ENCODE results near the gene GP1BA.

GP1BA gene

DNA sequence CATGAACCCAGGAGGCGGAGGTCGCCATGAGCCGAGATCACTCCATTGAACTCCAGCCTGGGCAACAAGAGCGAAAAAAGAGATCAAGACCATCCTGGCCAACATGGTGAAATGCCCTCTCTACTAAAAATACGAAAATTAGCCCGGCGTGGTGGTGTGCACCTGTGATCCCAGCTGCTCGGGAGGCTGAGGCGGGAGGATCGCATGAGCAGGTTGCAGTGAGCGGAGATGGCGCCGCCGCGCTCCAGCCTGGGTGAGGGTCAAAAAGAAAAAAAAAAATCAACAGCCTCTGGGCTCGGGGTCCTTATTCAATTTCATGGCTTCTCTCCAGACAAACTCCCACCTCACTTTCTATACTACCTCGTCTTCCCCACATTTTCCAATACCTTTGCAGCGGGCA, 3.2 kb upstream of the GP1BA start:
- TF ChIP-seq, protein P1, sequence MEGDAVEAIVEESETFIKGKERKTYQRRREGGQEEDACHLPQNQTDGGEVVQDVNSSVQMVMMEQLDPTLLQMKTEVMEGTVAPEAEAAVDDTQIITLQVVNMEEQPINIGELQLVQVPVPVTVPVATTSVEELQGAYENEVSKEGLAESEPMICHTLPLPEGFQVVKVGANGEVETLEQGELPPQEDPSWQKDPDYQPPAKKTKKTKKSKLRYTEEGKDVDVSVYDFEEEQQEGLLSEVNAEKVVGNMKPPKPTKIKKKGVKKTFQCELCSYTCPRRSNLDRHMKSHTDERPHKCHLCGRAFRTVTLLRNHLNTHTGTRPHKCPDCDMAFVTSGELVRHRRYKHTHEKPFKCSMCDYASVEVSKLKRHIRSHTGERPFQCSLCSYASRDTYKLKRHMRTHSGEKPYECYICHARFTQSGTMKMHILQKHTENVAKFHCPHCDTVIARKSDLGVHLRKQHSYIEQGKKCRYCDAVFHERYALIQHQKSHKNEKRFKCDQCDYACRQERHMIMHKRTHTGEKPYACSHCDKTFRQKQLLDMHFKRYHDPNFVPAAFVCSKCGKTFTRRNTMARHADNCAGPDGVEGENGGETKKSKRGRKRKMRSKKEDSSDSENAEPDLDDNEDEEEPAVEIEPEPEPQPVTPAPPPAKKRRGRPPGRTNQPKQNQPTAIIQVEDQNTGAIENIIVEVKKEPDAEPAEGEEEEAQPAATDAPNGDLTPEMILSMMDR (IDR thresholded peaks at IDR 0.05): no peak

GRCh38 chr17:4932756-4933155, 679 bp downstream of the GP1BA start:
- TF ChIP-seq, protein P1 (IDR thresholded peaks at IDR 0.05): no peak

GRCh38 chr17:4933646-4934045, 1.6 kb downstream of the GP1BA start:
- TF ChIP-seq, protein P1 (IDR thresholded peaks at IDR 0.05): no peak

GRCh38 chr17:4934173-4934979, 2.3 kb downstream of the GP1BA start:
- TF ChIP-seq, protein P1 (IDR thresholded peaks at IDR 0.05): no peak

DNA sequence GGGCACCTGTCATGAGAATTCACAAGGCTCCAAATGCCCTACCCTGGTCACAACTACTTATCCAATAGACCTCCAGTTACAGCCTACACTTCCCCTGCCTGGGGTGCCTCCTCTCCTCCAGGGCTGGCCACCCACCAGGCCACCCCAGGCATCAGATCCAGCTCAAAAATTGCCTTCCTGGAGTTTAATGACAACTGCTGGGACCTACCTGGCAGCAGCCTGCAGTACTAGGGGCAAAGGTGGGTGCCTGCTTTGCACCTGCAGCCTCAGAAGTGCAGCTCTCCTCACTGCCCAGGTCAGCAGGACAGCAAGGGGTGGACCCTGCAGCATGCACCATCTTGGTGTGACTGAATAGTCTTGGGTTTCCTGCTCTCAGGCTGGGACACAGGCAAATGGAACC, 3.6 kb downstream of the GP1BA start:
- TF ChIP-seq, protein P1 (IDR thresholded peaks at IDR 0.05): no peak

- TF ChIP-seq, protein P1 (IDR thresholded peaks at IDR 0.05): no peak
These were observed 4.4 kb downstream of the GP1BA start for GRCh38 chr17:4936436-4936835.

GRCh38 chr17:4937553-4937952, 5.5 kb downstream of the GP1BA start:
- TF ChIP-seq, protein P1 (IDR thresholded peaks at IDR 0.05): no peak

All from LNCAP (cell line).